GM23248 (cell line): ENCODE results near the gene RANBP9.

Source experiments
- EZH2 ChIP-seq: fragments of 200-600 bp; sonication (generic); IDR thresholded peaks from 2 replicates; pipeline ENCODE4 v1.6.1; 2018; ENCODE audit warnings: antibody characterized with exemption, mild to moderate bottlenecking; ENCODE audit not compliant: insufficient read depth, poor library complexity, severe bottlenecking
- EZH2phosphoT487 ChIP-seq: fragments of 200-600 bp; sonication (generic); IDR thresholded peaks from 2 replicates; pipeline ENCODE4 v1.6.1; 2018; ENCODE audit warnings: antibody characterized with exemption, moderate library complexity, mild to moderate bottlenecking, low read depth; ENCODE audit not compliant: insufficient read depth

- TF ChIP-seq EZH2 (no peak), EZH2phosphoT487 (no peak)
These were observed 73.0 kb downstream of the RANBP9 start for GRCh38 chr6:13638626-13639025.
